G401.6 (cell line): ENCODE measurements around the gene TRIO.

ENCODE experiments used
- FAIRE-seq: peaks from 2 replicates; lab custom pipeline; 2012; peaks lifted over from hg19 to GRCh38; lab: Jason Lieb, UNC

TRIO gene

GRCh38 chr5:14247054-14247386, 103.9 kb downstream of the TRIO start:
- FAIRE-seq = no peak

- no peak for FAIRE-seq
Measured at GRCh38 chr5:14249258-14250082, 106.3 kb downstream of the TRIO start.

GRCh38 chr5:14250084-14250695, 107.0 kb downstream of the TRIO start:
- peak; percentile 40 for FAIRE-seq

GRCh38 chr5:14250748-14251701, 107.9 kb downstream of the TRIO start:
- FAIRE-seq = no peak

- no peak for FAIRE-seq
Measured at GRCh38 chr5:14251733-14252132, 108.6 kb downstream of the TRIO start.

GRCh38 chr5:14252793-14253192, 109.7 kb downstream of the TRIO start:
- FAIRE-seq = no peak

- FAIRE-seq = no peak
Measured at GRCh38 chr5:14254686-14255085, 111.5 kb downstream of the TRIO start.

GRCh38 chr5:14256026-14256690, 113.0 kb downstream of the TRIO start:
- no peak for FAIRE-seq

GRCh38 chr5:14256756-14257393, 113.7 kb downstream of the TRIO start:
- no peak for FAIRE-seq

GRCh38 chr5:14257995-14258403, 114.9 kb downstream of the TRIO start:
- no peak for FAIRE-seq

- no peak for FAIRE-seq
Measured at GRCh38 chr5:14258840-14259239, 115.7 kb downstream of the TRIO start.

- FAIRE-seq = no peak
Measured at GRCh38 chr5:14260637-14261036, 117.5 kb downstream of the TRIO start.

- no peak for FAIRE-seq
Measured at GRCh38 chr5:14261235-14261634, 118.1 kb downstream of the TRIO start.

GRCh38 chr5:14261856-14262611, 118.9 kb downstream of the TRIO start:
- FAIRE-seq = no peak

GRCh38 chr5:14263113-14263512, 120.0 kb downstream of the TRIO start:
- no peak for FAIRE-seq

- FAIRE-seq = no peak
Measured at GRCh38 chr5:14263699-14264098, 120.6 kb downstream of the TRIO start.

- FAIRE-seq = peak; percentile 91
Measured at GRCh38 chr5:14264605-14265316, 121.6 kb downstream of the TRIO start.

- FAIRE-seq = peak; percentile 55
Measured at GRCh38 chr5:14265570-14265969, 122.4 kb downstream of the TRIO start.

GRCh38 chr5:14266171-14266570, 123.0 kb downstream of the TRIO start:
- no peak for FAIRE-seq

GRCh38 chr5:14266686-14267085, 123.5 kb downstream of the TRIO start:
- no peak for FAIRE-seq
